HG03139 (cell line): ENCODE measurements around the gene KIRREL2.
A peak's percentile ranks its signal among the peaks of the same experiment; 100 is the strongest.
"Not testable (repeated sequence)": the region's sequence is repeated elsewhere in the genome, so short reads cannot be mapped to it uniquely, and the experiment has no call there.

Experiments used
- ATAC-seq: cut with Tn5 transposase; IDR thresholded peaks from one replicate; pipeline ENCODE4 v1.9.1; 2021; ENCODE audit not compliant: unreplicated experiment

The KIRREL2 gene

DNA sequence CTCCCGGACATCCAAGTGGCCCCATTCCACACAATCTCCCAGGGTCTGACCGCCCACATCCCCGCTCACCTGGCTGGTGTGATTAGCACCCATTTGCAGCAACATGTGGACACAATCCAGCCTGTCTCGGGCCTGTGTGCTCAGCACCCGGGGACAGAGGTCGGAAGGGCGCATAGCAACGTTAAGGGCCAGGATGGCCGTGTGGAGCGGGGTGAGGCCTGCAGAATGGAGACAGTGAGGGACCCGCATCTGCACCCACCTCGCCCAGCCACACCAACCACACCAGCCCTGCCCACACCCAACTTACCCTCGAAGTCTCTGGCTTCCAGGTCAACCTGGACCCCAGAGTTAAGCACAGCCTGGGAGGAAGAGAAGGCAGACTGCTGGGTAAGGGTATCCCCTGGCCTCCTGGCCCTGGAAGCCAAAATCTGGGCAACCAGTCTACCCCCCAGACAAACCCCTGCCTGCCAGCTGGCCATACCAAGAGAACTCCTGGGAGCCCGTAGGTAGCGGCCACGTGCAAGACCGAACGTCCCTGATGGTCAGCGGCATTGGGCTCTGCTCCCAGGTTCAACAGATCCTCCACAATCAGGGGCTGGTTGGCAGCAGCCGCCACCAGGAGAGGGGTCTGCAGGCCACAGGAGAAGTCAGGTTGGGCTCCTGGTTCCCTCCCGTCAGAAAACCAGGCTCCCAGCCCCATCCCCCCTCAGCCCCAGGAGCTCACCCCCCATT is 39.4 kb downstream of the KIRREL2 start:
- no peak for ATAC-seq

- no peak for ATAC-seq
Measured at GRCh38 chr19:35896643-35897040, 39.9 kb downstream of the KIRREL2 start.

DNA sequence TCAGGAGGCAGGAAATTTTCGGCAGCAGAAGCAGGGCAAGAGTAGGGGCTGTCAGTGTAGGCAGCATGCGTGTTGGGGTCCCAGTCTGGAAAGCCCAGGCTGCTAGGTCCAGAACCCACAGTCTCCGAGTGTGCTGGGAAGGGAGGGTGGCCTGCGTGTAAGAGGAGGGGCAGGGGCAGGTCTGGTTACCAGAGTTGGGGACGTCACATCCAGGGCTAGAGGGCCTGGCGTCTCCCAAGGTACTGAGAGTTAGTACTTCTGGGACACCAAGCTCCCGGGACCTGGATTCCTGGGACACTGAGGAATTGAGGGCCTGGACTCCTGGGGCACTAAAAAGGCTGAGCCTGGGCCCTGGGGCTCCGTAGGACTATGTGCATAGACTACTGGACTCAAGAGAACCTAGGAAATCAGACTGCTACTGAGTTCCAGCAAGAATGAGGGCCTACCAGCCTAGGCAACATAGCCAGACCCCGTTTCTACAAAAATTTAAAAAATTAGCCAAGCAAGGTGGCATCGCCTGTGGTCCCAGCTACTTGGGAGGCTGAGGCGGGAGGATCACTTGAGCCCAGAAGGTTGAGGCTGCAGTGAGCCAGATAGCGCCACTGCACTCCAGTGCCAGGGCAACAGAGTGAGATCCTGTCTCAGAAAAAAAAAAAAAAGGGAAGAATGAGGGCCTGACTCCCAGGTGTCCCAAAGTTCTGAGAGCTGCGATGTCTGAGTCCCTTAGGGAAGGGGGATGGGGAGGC is 41.2 kb downstream of the KIRREL2 start:
- no peak for ATAC-seq

DNA sequence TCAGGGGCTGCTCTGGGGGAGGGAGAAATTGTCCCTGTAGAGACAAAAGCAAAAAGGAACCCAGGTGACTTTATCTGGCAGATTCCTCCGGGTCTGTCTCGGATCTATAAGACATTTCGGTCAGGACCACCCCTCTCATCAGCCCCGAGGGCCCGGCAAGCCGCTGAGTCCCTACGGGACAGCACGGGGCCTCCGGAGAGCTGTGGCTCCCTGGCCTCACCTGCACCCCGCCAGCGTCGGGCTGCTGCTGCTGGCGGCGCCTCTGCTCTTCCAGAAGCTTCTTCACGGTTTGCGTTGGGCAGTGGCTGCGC is 41.7 kb downstream of the KIRREL2 start:
- no peak for ATAC-seq

GRCh38 chr19:35899547-35900214 is 43.0 kb downstream of the KIRREL2 start:
- ATAC-seq: peak; percentile 36

- no peak for ATAC-seq
Measured at GRCh38 chr19:35901055-35901644, 44.4 kb downstream of the KIRREL2 start.

GRCh38 chr19:35901854-35902661 is 45.3 kb downstream of the KIRREL2 start, which contains the start of gene HCST:
Gene HCST, plus strand, starts transcription at chr19:35902529. Its CDS starts 65 bp downstream, at chr19:35902594.
- ATAC-seq: no peak

DNA sequence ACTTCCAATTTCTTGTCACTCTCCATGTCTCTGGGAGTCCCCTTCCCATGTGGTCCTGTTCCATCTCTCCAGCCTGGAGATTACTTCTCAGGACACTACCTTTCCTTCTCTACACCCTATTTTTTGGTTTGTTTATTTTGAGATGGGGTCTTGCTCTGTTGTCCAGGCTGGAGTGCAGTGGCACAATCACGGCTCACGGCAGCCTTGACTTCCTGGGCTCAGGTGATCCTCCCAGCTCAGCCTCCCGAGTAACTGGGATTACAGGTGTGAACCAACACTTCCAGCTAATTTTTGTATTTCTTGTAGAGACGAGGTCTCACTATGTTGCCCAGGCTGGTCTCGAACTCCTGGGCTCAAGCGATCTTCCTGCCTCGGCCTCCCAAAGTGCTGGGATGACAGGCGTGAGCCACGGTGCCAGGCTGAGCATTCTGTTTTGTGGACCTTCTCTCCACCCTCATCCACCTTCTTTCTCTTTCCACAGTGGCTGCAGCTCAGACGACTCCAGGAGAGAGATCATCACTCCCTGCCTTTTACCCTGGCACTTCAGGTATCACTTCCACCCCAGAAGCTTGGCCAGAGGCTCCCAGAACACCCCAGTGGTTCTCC is 46.3 kb downstream of the KIRREL2 start:
- no peak for ATAC-seq

GRCh38 chr19:35903550-35904179 is 47.0 kb downstream of the KIRREL2 start:
- ATAC-seq: peak; percentile 40

DNA sequence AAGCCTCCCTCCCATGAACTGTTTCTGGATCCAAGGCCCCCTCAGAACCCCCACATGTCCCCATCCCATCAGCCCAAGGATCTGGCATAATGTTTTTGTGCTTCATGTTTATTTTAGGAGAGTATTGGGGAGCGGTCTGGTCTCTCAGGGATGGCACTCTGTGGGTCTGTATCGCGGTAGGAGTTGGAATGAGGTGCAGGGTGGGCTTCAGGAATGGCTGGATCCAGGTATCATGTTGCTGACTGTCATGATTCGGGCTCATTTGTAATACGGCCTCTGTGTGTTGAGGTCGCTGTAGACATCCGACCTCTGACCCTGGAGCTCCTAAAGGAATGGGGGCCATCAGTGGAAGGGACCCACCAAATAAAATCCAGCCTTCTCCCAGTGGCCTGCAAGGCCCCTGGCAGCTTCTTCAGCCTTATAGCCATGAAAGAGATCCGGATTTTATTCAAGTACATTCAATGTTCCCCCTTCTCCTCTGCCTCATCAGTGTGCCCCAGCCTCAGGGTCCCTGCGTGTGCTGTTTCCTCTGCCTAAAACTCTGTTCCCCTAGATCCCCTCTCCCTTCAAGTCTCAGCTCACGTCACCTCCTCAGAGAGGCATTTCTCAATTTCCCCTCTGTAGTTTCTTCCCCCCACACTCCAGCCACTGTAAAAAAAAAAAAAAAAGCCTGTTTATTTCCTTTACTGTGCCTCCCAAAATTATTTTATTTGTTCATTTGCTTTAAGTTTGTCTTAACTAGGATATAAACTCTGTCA is 47.8 kb downstream of the KIRREL2 start:
- ATAC-seq: no peak

GRCh38 chr19:35905178-35905727 is 48.5 kb downstream of the KIRREL2 start:
- ATAC-seq: no peak

GRCh38 chr19:35907377-35907745 is 50.6 kb downstream of the KIRREL2 start:
- ATAC-seq: no peak

- ATAC-seq: no peak
Measured at GRCh38 chr19:35908010-35908441, 51.3 kb downstream of the KIRREL2 start, which contains the start of gene TYROBP. Gene TYROBP, minus strand, starts transcription at chr19:35908295. Its CDS starts 67 bp downstream, at chr19:35908228.

DNA sequence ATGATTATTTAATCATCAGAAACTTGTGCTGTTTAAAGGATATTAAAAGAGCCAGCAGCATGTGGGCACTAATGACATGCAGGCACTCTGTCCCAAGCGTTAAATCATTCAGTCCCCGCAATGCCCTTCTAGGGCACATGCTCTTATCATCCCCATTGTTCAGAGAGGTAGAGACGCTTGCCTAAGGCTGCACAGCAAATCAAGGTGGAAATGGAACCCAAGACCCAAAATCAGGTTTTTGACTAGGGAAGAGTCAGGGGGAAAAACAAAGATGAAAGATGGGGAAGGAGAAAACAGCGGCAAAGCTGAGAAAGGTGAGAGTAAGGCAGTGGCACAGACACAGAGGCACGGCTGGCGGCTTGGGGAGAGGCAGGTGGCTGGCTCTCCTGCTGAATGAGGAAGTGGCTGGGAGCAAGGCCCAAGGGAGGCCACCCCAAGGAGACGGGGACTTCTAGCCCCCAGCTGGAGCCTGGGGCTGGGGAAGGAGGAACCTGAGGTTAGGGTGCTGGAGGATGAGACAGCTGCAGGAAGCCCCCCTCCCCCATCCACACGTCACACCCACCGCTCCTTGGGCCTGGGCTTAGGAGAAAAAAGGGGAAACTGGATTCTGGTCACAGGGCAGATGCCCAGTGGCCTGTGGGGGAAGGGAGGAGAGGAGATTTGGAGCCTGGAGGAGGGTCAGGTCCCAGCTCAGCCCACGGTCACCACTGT is 52.4 kb downstream of the KIRREL2 start:
- no peak for ATAC-seq

DNA sequence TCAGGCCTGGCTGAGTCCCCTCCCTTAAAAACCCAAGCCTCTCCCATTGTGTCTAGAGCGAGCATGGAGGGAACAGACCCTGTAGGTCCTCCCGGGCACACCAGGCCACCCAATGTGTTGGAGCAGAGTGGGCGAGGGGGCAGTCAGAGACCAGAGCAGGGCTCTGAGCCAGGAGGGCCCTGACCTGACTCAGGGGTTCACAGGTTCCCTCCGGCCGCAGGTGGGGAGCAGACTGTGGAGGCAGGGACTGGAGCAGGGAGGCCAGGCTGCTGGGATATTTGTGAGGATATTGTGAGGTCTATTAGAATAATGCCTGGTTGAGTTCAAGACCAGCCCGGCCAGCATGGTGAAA is 52.9 kb downstream of the KIRREL2 start:
- ATAC-seq: no peak

GRCh38 chr19:35910355-35910754 is 53.6 kb downstream of the KIRREL2 start:
- ATAC-seq: not testable (repeated sequence)

GRCh38 chr19:35911173-35911572 is 54.5 kb downstream of the KIRREL2 start:
- no peak for ATAC-seq

DNA sequence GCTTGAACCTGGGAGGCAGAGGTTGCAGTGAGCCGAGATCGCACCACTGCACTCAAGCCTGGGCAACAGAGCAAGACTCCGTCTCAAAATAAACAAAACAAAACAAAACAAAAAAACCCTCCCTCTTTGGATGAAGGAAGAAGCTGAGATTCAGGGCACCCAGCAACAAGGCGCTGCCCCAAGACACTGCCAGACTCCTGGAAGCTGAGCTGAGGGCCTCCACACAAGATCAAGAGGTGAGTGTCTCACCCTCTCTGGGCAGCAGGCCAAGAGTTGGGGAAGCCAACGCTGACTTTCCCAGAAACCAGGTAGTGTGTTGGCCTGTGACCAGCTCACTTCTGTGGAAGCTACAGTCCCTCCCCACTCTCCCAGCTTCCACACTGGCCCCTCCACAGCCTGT is 55.1 kb downstream of the KIRREL2 start:
- no peak for ATAC-seq
